GM12874 (cell line): ENCODE measurements around the gene DSG3.

Experiments
- CTCF ChIP-seq: IDR thresholded peaks from 2 replicates; pipeline ENCODE4 v1.5.1; 2011; ENCODE audit warnings: low read depth, mild to moderate bottlenecking, control low read depth, low read length, moderate library complexity; ENCODE audit not compliant: insufficient read depth

DSG3 gene

GRCh38 chr18:31498574-31499524 lies 51.3 kb downstream of the DSG3 start:
- no peak for TF ChIP-seq CTCF

- no peak for TF ChIP-seq CTCF
Observed at GRCh38 chr18:31500051-31500688, 52.6 kb downstream of the DSG3 start.

- TF ChIP-seq CTCF: no peak
Observed at GRCh38 chr18:31503011-31503410, 55.5 kb downstream of the DSG3 start.

- no peak for TF ChIP-seq CTCF
Observed at GRCh38 chr18:31504455-31505147, 57.1 kb downstream of the DSG3 start.

- TF ChIP-seq CTCF: no peak
Observed at GRCh38 chr18:31505156-31505555, 57.6 kb downstream of the DSG3 start.

- no peak for TF ChIP-seq CTCF
Observed at GRCh38 chr18:31506024-31506742, 58.6 kb downstream of the DSG3 start.
